ENCODE results near the gene PRPSAP2.
"Not testable (repeated sequence)": the region's sequence is repeated elsewhere in the genome, so short reads cannot be mapped to it uniquely, and the experiment has no call there.

The PRPSAP2 gene

DNA sequence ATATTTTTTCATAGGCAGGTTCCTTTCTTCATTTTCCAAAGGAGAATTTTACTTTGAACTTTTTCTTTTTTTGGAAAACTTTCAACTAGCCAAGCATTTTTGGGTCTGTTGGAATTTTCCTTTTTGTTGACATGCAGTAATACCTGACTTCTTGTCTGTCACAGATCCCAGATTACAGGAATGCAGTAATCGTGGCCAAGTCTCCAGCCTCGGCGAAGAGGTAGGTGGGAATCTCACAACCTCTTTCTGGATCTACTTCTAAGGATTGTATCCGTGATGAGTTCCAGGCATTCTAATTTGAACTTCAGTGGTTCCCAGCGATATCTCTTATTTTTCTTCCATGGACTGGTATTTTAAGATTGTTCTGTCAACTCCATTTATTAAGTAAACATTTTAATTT lies 31.7 kb downstream of the PRPSAP2 start:
- no peak for DNase-seq

DNA sequence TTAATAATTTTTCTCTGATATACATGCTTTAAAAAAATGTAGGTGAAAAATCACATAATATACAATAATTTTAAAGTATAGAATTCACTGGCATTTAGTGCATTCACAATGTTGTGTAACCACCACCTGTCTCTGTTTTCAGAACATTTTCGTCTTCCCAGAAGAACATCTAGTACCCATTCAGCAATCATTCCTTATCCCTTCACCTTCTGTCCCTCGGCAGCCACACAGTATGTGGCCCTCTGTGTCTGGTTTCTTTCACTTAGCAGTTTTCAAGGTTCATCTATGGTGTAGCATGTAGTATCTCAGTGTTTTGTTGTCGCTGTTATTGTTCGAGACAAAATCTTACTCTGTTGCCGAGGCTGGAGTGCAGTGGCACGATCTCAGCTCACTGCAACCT lies 33.6 kb downstream of the PRPSAP2 start:
- no peak for DNase-seq

DNA sequence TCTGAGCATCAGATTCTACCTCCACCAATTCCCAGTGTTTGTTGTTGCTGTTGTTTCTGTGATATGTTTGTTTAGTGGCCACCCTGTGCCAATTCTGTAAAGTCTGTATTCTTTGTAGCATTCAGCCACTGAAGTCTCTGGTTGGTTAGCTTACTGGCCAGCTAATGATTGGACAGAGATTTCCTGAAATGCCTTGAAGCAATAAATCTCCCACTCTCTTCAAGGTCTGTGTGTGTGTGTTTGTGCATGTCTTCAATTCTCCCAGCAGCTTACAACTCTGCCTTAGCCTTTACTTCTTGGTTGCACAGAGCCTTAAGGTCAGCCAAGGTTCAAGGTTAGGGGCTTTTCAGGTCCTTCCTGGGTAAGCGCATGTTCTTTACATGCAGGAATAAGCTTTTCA lies 38.2 kb downstream of the PRPSAP2 start:
- no peak for DNase-seq

DNA sequence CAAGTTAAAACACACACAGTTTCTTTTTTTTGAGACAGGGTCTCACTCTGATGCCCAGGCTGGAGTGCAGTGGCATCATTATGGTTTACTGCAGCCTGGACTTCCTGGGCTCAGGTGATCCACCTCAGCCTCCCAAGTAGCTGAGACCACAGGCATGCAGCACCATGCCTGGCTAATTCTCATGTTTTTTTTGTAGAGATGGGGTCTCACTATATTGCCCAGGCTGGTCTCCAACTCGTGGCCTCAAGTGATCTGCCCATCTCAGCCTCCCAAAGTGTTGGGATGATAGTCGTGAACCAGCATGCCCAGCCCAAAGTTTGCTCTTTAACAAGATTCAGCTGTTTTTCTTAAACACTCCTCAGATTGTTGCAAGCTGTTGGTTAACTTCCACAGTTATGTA lies 39.0 kb downstream of the PRPSAP2 start:
- no peak for DNase-seq

DNA sequence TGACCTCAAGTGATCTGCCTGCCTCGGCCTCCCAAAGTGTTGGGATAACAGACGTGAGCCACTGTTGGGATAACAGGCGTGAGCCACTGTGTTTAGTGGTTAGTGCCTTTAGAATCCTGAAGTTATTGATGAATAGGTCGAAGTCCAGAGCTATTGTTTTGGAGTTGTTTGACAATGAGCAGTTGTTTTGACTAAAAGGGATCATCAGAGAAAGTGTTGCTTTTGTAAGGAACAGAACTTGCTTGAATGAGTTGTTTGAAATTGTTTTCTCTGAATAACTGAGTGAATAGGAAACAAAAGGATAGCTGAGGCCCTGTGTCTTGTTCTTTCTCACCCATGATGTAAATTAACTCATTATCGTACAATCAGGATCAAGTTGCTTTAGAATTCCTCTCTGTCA lies 46.6 kb downstream of the PRPSAP2 start:
- DNase-seq: no peak

DNA sequence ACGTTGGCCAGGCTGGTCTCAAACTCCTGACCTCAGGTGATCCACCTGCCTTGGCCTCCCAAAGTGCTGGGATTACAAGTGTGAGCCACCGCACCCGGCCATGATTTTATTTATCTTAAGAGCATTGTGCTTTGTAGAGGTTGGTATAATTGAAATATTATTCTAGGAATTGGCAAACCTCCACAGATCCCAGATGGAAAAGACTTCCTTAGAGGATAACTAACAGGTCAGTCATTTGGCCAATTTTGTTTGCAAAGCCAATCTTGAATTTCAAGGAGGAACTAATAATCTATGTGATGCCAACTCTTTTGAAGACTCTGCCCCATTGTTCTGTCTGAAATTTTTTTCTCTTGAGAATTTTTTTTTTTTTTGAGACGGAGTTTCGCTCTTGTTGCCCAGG lies 47.3 kb downstream of the PRPSAP2 start:
- DNase-seq: no peak

DNA sequence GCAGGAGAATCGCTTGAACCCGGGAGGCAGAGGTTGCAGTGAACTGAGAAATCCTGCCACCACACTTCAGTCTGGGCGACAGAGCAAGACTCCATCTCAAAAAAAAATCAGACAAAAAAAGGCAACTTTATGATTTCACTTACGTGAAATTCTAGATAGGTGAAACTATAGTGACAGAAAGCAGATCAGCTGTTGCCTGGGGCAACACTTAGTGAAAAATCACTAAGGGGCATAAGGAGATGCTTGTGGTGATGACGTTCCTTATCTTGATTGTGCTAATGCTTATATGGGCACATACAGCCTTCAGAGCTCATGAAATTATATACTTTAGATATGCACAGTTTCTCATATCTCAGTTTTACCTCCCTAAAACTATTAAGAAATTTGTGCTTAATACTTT lies 52.4 kb downstream of the PRPSAP2 start:
- no peak for DNase-seq

DNA sequence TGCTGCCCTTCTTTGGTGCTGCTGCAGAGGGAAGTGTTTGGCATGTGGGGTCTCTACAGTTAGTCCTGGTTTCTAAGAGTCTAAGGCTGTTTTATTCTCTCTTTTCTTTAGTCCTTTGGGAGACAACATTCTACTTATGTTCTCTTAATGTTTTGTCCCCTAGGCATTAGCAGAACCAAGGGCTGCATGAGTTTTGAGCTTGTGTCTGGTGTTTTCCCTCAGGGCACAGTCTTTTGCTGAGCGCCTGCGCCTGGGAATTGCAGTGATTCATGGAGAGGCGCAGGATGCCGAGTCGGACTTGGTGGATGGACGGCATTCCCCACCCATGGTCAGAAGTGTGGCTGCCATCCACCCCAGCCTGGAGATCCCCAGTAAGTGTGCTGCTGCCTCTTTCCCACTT lies 53.0 kb downstream of the PRPSAP2 start:
- DNase-seq: no peak

DNA sequence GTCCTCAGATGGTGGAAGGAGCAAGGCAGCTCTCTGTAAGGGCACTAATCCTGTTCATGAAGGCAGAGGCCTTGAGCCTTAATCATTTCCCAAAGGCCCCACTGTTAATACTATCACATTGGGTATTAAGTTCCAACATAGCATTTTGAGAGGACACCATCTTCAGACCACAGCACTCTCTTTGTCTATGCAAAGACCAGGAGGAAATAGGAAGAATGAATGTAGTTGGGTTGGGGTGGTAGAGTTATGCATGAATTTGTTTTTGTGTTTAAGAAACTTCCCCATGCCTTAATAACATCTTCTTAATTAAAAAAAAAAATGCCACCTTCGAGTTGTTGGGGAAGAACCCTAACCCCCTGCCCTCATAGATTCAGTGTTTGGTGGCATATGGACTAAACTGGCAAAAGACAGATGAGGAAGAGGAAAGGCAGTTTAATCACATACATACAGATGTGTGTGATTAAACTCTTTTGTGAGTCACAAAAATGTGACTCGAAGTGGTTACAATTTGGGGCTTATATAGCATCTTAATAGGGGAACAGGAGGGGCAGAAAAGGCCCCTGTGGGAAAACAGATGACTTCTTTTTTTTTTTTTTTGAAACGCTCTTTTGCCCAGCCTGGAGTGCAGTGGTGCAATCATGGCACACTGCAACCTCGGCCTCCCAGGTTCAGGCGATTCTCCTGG lies 59.0 kb downstream of the PRPSAP2 start:
- DNase-seq: no peak

DNA sequence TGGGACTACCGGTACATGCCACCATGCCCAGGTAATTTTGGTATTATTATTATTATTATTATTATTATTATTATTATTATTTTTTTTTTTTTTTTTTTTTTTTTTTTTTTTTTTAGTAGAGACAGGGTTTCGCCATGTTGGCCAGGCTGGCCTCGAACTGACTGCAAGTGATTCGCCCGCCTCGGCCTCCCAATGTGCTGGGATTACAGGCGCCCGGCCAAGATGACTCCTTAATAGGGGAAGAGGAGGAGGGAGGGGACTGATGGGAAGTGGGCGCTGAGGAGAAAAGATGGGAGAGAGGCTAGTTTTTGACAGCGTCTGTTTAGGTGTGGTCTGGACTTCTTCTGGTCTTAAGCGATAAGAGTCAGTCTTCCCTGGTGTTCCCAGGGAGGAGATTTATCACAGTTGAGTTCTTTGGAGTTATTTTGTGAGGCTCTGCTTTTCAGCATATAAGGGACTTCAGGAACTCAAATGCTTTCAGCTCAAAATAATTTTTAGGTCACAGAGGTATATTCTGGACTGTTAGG lies 59.6 kb downstream of the PRPSAP2 start:
- DNase-seq: no peak

DNA sequence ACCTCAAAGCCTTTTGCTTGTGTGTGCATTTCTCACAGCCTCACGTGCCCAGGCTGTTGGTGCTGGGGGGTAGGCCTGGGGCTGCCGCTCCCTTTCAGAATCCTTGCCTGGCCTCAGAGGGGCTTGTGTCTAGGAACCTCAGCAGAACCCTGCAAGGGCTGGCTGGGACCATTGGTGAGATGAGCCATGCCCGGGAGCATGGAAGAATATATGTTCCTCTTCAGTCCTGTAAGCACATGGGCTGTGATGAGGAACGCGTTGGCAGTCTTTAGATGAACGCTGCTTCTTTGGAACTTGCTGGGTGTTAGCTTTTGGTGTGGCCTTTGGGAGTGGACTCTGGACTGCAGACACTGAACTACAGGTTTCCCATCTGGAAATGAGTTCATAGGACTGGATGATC lies 62.0 kb downstream of the PRPSAP2 start:
- no peak for DNase-seq

DNA sequence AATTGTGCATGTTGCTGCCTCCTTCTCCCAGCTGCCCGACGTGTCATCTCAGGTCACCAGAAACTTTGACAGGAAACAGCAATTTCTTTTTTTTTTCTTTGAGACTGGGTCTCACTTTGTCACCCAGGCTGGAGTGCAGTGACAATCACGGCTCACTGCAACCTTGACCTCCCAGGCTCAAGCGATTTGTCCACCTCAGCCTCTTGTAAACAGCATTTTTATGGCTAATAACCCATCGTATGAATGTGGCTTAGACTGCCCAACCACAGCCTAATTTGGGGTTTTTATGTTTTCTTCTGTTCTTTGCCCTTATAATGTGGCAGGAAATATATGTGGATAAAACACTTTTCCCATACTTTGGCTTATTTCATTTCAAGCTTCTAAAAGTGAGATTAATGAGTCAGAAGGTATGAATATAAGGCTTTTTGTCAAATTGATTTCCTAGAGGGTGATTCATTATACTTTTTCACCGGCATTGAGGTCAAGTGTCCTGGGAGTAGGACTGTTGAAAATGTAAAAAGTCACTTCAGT lies 63.0 kb downstream of the PRPSAP2 start:
- no peak for DNase-seq

DNA sequence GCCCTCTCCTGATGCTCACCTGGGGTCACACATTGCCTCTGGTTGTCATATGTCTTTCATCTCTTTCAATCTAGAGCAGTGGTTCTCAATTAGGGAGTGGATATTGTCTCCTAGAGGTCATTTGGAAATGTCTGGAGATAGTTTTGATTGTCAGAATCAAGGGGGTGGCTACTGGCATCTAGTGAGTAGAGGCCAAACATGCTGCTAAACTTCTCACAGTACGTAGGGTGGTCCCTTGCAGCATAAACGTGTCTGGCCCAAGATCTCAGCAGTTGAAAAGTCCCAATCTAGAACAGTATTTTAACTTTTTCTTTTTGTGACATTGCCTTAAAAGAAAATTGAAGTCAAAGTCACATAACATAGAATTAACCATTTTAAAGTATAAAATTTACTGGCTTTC lies 63.6 kb downstream of the PRPSAP2 start:
- no peak for DNase-seq

DNA sequence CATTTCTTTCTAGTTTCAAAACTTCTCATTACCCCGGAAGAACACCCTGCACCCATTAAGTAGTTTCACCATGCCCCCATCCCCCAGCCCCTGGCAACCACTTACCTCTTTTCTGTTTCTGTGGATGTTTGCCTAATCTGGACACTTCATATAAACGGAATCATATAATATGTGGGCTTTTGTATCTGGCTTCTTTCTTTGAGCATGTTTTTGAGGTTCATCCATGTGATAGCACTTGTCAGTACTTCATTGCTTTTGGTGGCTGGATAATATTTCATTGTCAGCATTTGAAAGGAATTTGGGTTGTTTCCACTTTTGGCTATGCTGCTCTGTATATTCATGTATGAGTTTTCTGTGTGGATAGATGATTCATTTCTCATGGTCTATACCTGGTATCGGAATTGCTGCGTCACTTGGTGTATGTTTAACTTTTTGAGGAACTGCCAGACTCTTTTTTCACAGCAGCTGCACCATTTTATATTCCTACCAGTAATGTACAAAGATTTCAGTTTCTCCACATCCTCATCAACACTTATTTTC lies 64.1 kb downstream of the PRPSAP2 start:
- DNase-seq: no peak

DNA sequence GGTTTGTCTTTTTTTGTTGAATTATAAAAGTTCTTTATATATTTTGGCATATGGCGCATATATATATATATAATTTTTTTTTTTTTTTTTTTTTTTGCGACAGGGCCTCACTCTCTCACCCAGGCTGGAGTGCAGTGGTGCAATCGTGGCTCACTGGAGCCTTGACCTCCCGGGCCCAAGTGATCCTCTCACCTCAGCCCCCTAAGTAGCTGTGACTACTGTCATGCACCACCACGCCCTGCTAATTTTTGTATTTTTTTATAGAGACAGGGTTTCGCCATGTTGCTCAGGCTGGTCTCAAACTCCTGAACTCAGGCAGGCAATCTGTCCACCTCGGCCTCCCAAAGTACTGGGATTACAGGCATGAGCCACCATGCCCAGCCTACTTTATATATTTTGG lies 64.7 kb downstream of the PRPSAP2 start:
- not testable (repeated sequence) for DNase-seq

DNA sequence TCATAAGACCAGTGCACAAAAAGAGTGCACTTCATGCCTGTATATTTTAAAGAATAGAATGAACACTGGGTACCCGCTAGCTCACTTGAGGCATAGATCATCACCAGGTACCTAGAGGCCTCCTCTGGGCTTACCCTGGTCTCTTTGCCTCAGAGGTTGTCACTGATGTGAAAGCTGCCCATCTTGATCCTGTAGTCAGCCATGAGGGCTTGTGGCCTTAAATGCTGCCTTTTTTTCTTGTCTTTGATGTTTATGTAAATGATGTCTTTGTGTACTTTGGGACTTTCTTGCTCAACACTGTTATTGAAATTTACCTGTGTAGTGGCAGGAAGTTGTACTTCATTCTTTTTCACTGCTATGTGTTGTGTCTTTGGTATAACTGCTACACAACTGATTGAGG lies 67.3 kb downstream of the PRPSAP2 start:
- no peak for DNase-seq

DNA sequence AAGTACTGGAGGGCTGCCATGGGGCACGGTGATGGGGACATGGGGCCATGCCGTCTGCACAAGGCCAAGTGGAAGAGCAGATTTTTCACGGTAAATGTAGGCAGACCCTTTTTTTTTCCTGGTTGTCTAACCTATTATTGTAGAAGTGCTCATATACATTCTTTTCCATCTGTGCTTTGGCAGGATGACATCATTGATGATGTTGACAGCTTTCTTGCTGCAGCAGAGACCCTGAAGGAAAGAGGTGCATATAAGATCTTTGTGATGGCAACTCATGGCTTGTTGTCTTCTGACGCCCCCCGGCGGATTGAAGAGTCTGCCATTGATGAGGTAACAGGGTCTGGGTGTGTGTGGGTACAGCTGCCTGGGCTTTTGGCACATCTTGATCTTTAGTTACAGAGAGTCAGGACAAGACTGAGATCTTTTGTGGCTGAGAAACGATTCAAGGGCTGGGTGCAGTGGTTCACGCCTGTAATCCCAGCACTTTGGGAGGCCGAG lies 70.7 kb downstream of the PRPSAP2 start:
- DNase-seq: no peak

DNA sequence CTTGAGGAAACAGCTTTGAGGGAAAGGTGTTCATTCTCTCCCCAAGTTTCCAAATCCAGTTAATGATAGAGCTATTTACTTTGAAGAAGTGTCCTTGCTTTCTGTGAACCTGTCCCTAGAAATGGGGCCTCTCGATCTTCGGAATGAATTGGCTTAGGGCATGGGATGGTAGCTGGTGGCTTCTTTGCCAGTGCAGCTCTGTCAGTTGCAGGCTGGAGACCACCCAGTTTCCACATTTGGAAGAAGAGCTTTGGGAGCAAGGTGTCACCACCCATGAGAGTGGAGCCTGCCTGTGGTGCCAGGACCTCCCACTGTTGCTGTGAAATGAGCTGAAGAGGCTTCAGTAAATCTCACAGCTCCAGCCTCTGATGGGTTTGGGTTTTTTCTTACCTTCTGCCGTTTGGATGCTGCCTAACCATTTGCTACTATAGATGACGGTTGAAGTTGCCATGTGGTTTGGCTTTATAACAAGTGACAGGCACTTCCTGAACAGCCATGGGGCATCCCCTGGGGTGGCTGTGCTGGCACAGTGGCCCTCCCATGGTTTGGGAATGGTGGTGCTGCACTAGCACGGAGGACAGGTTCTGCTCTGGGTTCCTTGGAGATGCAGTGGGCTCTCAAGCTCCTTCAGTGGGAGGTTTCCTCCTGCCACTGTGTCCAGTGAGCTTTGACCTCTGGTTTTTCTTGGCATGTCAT lies 74.6 kb downstream of the PRPSAP2 start:
- DNase-seq: no peak

DNA sequence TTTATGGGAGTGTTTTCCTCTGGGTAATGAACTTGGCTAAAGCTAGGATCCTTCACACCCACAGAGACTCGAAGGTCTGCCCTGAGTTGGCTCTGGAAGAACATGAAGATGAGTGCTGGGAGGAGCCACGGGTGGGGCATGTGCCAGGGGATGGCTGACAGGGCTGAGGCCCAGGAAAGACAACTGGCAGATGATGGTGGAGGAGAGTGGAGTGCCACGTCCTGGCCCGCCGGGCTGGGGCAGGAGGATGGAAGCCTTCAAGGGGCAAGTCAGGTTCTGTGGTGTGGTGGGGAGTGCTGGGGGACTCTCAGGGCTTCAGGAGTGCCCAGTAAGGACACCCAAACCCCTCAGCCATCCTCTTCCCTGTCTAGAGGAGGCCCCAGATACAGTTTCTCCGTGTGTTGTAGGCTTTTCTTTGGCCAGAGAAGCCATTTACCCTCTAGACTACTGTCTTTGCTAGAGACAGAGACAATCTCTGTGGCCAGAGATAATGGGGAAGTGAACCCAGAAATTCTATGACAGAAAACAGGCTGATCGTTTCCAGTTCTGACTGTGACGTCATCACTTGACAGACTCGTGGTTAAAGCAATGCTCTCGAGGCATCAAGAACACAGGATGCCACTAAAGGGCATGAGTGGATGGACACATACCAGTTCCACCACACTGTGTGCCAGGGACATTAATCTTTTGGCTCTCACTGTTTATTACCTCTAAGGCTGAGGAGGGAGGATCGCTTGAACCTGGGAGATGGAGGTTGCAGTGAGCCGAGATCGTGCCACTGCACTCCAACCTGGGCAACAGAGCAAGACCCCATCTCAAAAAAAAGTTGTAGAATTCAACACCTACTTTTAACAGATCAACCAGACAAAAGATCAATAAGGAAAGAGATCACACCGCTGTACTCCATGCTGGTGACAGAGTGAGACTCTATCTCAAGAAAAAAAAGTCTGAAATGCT lies 75.4 kb downstream of the PRPSAP2 start:
- DNase-seq: no peak

DNA sequence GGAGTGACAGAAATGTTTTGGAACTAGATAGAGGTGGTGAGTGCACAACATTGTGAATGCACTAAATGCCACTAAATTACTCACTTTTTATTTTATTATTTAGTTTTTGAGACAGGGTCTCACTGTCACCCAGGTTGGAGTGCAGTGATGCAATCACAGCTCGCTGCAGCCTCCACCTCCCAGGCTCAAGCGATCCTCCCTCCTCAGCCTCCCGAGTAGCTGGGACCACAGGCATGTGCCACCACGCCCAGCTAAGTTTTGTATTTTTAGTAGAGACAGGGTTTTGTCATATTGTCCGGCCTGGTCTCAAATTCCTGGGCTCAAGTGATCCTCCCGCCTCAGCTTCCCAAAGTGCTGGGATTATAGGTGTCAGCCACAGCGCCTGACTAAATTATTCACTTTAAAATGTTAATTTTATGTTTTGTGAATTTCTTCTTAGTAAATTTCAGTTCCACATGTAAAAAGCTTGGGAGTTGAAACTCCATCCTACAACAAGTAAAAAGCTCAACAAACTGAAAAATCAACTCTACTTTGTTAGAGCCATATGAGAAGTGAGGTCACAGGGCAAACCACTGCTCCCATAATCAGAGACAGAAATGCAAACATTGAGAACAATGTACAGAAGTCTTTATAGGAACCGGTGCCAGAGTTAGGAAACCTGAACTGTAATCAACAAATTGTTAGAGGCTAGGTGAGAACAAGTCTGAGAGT lies 80.2 kb downstream of the PRPSAP2 start:
- no peak for DNase-seq

DNA sequence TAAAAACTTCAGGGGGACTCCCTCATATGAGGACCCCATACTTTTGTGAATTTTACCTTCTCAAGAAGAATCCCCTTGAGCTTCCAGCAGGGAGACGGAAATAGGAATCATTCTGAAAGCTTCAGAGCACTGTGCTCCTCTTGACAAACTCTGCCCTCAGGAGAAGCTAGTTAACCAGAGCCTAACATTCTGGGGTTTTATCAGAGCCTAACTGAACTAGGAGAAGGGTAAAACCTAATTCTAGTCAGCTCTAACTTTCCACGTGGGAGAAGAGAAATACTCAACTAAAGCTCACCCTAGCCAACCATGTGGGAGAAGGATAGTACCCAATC lies 80.7 kb downstream of the PRPSAP2 start:
- DNase-seq: no peak

DNA sequence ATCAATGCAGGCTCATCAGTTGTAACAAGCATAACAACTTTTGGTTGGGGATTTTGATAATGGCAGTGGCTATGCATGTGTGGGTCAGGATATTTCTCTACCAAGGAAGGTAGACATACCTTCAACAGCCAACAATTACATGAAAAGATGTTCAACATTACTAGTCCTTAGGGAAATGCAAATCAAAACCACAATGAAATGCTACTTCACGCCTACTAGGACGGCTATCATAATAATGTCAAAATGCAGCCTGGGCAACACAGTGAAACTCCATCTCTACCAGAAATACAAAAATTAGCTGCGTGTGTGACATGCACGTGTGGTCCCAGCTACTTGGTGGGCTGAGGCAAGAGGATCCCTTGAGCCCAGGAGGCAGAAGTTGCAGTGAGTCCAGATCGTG lies 86.7 kb downstream of the PRPSAP2 start:
- no peak for DNase-seq
